ENCODE data around the gene ACTN4.

The ACTN4 gene

GRCh38 chr19:38721979-38722773, 74.7 kb downstream of the ACTN4 start:
- no peak for FAIRE-seq
- no peak for DNase-seq (ENCODE audit: insufficient read length, low spot score)

DNA sequence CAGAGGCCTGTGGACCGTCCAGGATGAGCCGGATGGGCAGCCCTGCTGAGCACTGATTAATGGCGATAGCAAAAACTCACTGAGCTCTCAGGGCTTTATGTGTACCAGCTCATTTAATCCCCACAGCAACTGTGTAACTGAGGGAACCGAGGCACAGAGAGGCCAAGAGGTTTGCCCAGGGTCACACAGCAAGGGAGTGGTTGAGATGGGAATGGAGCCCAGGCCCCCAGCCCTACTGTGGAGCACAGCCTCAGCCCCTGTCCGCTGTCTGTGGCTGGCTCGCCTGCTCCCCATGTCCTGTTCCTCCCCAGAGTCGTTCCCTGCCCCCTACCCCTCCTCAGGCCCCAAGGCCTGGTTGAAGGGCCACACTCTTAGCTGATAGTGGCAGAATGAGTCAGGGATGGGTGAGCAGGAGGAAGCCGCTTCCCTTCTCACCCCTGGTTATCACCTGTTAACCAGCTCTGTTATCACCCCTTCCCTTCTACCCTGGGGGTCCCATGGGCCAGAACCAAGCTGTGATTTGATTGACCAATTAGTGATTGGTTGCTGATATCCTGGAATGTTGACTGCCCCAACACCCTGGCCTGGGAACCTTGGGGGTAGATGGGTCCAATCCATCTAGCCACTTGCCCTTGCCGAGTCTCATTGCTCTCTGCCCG, 75.6 kb downstream of the ACTN4 start:
- no peak for FAIRE-seq

DNA sequence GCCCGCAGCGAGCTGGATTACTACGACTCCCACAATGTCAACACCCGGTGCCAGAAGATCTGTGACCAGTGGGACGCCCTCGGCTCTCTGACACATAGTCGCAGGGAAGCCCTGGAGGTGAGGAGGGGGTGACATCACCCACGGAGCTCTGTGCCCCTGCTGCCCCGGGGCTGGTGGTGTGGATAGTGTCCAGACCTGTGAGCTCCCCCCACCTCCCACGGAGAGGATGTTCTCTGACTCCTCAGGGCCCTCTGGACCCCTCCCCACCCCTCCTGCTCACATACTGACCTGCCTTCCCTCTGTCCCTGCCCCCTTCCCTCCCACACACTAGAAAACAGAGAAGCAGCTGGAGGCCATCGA, 76.1 kb downstream of the ACTN4 start:
- no peak for FAIRE-seq
- DNase-seq (ENCODE audit: insufficient read length, low spot score): no peak

More for the DNA sequence above, 75.6 kb downstream of the ACTN4 start:
- no peak for DNase-seq (ENCODE audit: insufficient read length, low spot score)

GRCh38 chr19:38723990-38724854, 76.8 kb downstream of the ACTN4 start:
- no peak for FAIRE-seq
- DNase-seq (ENCODE audit: insufficient read length, low spot score): no peak

DNA sequence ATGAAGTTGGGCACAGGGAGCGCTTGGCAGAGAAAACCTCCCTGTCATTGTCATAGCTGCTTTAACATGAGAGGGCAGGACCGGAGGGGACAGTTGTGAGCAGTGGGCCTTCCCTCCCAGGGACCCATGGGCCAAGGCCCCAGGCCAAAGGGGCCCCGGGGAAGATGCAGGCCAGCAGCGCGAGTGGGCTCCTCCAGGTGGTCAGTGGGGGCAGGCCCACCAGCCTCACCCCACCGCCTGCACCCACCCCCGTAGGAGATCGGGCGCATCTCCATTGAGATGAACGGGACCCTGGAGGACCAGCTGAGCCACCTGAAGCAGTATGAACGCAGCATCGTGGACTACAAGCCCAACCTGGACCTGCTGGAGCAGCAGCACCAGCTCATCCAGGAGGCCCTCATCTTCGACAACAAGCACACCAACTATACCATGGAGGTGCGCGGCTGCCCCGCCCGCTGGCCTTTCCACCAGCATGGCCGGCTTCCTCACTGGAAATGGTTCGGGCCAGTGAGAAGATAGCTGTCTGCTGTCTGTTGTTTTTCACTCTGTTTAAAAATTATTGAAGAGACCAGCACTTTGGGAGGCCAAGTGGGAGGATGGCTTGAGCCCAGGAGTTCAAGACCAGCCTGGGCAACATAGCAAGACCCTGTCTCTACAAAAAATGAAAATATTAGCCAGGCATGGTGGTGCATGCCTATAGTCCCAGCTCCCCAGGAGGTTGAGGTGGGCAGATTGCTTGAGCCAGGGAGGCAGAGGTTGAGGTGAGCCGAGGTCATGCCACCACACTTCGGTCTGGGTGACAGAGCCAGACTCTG, 78.2 kb downstream of the ACTN4 start:
- FAIRE-seq (no peak), DNase-seq (ENCODE audit: insufficient read length, low spot score) (no peak)

GRCh38 chr19:38726284-38726673, 78.8 kb downstream of the ACTN4 start:
- DNase-seq (ENCODE audit: insufficient read length, low spot score) (no peak), FAIRE-seq (no peak)

DNA sequence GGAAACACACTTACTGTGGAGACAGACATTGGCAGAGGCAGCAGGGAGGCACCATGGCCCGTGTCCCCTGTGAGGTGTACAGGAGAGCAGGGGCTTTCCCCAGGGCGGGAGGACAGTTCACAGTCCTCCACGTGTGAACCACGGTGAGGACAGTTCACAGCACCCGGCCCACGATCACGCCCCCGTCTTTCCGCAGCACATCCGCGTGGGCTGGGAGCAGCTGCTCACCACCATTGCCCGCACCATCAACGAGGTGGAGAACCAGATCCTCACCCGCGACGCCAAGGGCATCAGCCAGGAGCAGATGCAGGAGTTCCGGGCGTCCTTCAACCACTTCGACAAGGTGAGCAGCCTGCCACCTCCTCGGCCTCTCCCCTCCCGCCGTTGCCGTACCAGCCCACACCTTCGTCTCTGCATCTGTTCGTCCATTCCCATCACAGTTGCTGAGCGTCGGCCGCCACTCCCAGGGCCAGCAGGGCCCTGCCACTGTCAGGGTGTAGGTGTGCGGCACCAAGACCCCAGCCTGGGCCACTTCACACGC, 79.4 kb downstream of the ACTN4 start:
- no peak for FAIRE-seq
- no peak for DNase-seq (ENCODE audit: insufficient read length, low spot score)

DNA sequence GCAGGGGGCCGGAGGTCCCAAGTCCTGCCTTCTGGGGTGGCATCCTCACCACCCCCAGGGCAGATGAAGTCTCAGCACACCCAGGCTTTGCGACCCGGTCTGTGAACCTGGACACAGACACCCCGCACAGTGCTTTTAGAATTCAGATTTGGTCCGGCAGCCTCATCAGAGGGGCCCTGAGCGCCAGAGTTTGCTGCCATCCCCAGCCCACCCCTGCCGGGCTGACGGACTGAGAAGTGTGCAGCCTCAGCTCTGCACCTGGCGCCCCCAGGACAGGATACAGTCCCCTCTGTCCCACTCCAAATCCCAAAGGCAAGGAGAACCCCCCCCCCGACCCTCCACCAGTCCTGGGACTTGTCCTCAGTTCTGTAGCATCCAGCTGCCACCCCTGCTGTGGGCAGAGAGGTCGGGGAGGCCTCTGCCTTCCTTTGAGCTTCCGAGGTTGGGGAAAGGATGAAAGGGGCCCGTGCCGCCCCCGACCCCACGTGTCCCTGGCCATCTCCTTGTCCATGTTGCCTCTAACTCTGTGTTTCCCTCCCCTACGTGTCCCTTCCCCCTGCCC, 79.9 kb downstream of the ACTN4 start:
- no peak for FAIRE-seq
- DNase-seq (ENCODE audit: insufficient read length, low spot score): no peak

DNA sequence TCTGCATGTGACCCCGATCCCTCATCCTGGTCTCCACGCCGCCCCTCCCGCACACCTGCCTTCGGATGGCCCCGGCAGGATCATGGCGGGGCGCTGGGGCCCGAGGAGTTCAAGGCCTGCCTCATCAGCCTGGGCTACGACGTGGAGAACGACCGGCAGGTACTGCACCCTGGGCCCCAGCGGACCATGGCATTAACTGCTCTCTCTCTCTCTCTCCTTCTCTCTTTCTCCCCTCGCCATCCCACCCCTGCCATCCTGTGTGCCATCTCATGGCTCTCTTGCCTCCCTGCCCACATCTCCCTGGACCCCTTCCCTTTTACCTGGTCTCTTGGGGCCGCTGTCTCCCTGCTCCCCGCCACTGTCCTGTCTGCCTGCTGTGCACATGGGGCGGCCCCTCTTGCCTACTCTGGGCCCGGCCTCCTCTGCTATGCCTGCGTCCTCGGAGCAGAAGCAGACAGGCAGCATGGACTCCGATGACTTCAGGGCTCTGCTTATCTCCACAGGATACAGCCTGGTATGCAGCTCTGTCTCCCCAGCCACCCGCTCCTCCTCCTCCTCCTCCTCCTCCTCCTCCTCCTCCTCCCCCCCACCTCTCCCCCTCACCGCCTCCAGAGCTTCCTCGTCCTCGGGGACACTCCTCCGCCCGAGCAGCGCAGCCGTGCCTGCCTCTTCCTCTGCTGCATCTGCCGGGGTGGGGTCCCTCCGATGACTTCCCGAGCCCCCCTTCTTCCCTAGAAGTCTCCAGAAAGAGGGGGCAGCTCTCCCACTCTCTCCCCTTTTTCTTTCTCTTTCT, 80.6 kb downstream of the ACTN4 start:
- DNase-seq (ENCODE audit: insufficient read length, low spot score) (no peak), FAIRE-seq (no peak)

GRCh38 chr19:38728752-38729541, 81.5 kb downstream of the ACTN4 start:
- no peak for FAIRE-seq
- DNase-seq (ENCODE audit: insufficient read length, low spot score): no peak

- no peak for FAIRE-seq
- peak; percentile 54 for DNase-seq (ENCODE audit: insufficient read length, low spot score)
These were observed 82.4 kb downstream of the ACTN4 start for GRCh38 chr19:38729653-38730469.

GRCh38 chr19:38730470-38730730, 83.0 kb downstream of the ACTN4 start:
- no peak for FAIRE-seq

DNA sequence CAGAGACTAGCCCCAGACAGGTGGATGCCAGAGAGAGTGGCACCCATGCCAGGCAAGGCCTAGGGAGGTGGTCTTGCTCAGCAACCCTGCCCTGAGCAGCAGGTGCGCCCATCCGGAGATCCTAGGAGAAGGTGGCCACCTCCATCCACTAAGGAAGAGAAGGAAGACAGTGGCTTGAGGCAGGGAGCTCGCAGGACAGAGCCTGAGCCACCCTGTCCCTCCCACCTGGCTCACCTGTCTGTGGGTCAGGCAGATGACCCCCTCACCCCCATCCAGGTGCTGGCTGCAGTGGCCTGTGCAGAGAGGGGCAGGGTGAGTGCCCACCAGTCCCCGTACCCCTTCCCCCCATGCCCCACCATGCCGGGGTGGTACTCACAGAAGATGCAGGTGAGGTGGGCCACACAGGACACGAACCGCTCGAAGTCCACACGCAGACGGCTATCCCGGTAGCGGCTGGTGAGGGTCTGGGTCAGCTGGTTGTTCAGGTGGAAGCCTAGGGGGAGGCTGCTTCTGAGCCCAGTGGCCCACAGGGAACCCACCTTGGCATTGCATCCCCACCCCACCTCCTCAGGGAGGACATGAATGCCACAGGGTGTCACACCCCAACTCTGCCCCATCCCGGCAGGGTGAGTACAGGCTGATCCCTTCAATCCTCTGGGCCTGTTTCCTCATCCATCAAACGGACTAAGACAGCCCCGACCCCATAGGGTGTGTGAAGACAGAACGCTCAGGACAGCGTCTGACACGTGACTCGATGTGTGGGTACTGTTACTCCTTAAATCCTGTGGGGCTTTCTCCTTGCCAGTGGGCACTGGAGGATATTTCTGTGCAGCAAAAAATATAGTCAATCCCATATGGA, 83.5 kb downstream of the ACTN4 start:
- FAIRE-seq (no peak), DNase-seq (ENCODE audit: insufficient read length, low spot score) (no peak)

More at GRCh38 chr19:38730470-38730730, 83.0 kb downstream of the ACTN4 start:
- DNase-seq (ENCODE audit: insufficient read length, low spot score): no peak

DNA sequence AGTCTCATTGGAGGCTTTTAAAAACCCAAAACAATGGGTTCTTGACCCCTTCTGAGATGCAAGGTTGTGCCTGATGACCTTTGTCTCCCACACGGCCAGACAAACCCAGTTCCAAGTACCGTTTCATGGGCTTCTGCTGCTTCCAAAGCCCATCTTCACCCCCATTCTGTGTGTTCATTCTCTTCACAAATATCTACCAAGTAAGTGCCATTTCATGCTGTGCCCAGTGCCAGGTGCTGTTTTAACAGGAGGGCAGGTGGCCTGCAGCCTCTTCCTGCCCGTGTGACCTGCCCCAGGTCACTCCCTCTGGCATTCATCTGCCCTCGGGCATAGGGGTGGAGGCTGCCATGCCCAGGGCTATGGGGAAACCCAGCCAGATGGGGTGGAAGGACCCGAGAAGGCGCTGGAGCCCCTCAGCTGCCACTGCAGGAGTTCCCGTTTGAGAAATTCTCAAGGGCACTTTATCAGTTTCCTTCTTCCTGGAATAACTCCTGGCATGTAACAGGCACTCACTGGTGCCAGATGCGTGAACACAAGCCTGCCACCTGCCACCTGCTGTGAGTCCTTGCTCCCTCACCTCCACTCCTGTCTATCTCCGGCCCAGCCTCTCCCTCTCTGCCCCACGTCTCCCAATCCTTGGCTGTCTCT, 84.3 kb downstream of the ACTN4 start:
- DNase-seq (ENCODE audit: insufficient read length, low spot score): no peak
- FAIRE-seq: peak; percentile 44

DNA sequence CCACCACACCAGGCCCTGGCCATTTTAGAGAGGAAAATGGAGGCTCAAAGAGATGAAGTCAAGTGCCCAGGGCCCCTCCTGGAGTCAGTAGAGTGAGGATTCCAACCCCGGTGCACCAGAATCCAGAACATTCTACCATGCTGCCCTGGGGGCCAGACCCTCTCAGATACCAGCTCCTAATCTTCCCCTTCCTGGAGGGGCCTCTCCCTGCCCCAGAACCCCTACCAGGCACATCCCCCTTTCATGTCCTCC, 85.7 kb downstream of the ACTN4 start:
- DNase-seq (ENCODE audit: insufficient read length, low spot score) (no peak), FAIRE-seq (no peak)

- no peak for DNase-seq (ENCODE audit: insufficient read length, low spot score)
- no peak for FAIRE-seq
These were observed 86.2 kb downstream of the ACTN4 start for GRCh38 chr19:38733493-38734175.
